ENCODE measurements around the gene LGMN.

DNA sequence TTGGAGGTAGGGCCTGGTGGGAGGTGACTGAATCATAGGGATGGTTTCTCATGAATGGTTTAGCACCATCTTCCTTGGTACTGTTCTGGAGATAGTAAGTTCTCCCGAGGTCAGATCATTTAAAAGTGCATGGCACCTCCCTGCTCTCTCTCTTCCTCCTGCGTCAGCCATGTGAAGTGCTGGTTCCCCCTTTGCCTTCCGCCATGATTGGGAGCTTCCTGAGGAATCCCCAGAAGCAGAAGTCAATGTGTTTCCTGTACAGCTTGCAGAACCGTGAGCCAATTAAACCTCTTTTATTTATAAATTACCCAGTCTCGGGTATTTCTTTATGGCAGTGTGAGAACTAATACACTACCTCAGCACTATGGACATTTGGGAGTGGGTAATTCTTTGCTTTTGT lies 4.8 kb upstream of the LGMN start:
- no peak for TF ChIP-seq ZFP36 (IDR thresholded peaks at IDR 0.05; ENCODE audit: low read depth, low read length, partially characterized antibody)
- TF ChIP-seq, protein P1, sequence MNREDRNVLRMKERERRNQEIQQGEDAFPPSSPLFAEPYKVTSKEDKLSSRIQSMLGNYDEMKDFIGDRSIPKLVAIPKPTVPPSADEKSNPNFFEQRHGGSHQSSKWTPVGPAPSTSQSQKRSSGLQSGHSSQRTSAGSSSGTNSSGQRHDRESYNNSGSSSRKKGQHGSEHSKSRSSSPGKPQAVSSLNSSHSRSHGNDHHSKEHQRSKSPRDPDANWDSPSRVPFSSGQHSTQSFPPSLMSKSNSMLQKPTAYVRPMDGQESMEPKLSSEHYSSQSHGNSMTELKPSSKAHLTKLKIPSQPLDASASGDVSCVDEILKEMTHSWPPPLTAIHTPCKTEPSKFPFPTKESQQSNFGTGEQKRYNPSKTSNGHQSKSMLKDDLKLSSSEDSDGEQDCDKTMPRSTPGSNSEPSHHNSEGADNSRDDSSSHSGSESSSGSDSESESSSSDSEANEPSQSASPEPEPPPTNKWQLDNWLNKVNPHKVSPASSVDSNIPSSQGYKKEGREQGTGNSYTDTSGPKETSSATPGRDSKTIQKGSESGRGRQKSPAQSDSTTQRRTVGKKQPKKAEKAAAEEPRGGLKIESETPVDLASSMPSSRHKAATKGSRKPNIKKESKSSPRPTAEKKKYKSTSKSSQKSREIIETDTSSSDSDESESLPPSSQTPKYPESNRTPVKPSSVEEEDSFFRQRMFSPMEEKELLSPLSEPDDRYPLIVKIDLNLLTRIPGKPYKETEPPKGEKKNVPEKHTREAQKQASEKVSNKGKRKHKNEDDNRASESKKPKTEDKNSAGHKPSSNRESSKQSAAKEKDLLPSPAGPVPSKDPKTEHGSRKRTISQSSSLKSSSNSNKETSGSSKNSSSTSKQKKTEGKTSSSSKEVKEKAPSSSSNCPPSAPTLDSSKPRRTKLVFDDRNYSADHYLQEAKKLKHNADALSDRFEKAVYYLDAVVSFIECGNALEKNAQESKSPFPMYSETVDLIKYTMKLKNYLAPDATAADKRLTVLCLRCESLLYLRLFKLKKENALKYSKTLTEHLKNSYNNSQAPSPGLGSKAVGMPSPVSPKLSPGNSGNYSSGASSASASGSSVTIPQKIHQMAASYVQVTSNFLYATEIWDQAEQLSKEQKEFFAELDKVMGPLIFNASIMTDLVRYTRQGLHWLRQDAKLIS (CRISPR knock-in tag; IDR thresholded peaks at IDR 0.05) = no peak
- TF ChIP-seq, protein P2, sequence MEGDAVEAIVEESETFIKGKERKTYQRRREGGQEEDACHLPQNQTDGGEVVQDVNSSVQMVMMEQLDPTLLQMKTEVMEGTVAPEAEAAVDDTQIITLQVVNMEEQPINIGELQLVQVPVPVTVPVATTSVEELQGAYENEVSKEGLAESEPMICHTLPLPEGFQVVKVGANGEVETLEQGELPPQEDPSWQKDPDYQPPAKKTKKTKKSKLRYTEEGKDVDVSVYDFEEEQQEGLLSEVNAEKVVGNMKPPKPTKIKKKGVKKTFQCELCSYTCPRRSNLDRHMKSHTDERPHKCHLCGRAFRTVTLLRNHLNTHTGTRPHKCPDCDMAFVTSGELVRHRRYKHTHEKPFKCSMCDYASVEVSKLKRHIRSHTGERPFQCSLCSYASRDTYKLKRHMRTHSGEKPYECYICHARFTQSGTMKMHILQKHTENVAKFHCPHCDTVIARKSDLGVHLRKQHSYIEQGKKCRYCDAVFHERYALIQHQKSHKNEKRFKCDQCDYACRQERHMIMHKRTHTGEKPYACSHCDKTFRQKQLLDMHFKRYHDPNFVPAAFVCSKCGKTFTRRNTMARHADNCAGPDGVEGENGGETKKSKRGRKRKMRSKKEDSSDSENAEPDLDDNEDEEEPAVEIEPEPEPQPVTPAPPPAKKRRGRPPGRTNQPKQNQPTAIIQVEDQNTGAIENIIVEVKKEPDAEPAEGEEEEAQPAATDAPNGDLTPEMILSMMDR (IDR thresholded peaks at IDR 0.05 in 2 of 3, conservative IDR thresholded peaks at IDR 0.05 in 1 of 3; ENCODE audit: insufficient read depth in 2 of 3, low read depth in 1 of 3, low read length in 3 of 3) = no peak
